ENCODE measurements around the gene HAUS8. TPM values are rescaled to one million over a fixed set of nuclear protein-coding genes. Genes with fewer than 3 reads are reported as not detected.
"Not testable (repeated sequence)": the region's sequence is repeated elsewhere in the genome, so short reads cannot be mapped to it uniquely, and the experiment has no call there.

HAUS8 gene
- total RNA-seq, 4 donors from 2014 or later: 3.0 to 5.8 (median 3.2) TPM

- Histone ChIP-seq H3K27ac (peak overlapping the region; percentile 70 to 94 (median 83)), H3K27me3 (no peaks in the 10 kb centered on the region), H3K9me3 (no peaks in the 10 kb centered on the region), H3K4me3 (peak overlapping the region in 1 of 4 donors; percentile 32), H3K4me1 (peaks cover 24 to 56% (median 27%) of the 10 kb centered on the region in 3 donors), H3K36me3 (peaks cover 0 to 50% (median 0%) of the 10 kb centered on the region in 3 donors)
- WGBS, 2 donors: 47 to 60% methylated on average over 3 to 4 of the region's 4 CpGs
- no peak for DNase-seq
- TF ChIP-seq POLR2A (IDR thresholded peaks at IDR 0.05) (no peak), CTCF (IDR thresholded peaks at IDR 0.05) (no peak)
- intact Hi-C loops (cut with DNase I): no loop called here
Measured at GRCh38 chr19:17108453-17108784, 33.2 kb upstream of the HAUS8 start.

GRCh38 chr19:17107546-17108452 lies 32.5 kb upstream of the HAUS8 start:
- 59 to 69% methylated on average over 7 to 10 of the region's 27 CpGs for whole genome bisulfite sequencing, 2 donors
- Histone ChIP-seq H3K4me1 (peaks cover 20 to 49% (median 21%) of the 10 kb centered on the region in 3 donors), H3K27ac (peak overlapping the region; percentile 70 to 94 (median 83)), H3K36me3 (peaks cover 0 to 56% (median 0%) of the 10 kb centered on the region in 3 donors), H3K27me3 (no peaks in the 10 kb centered on the region), H3K4me3 (peak overlapping the region in 1 of 4 donors; percentile 32), H3K9me3 (peaks cover 0 to 3% (median 0%) of the 10 kb centered on the region in 3 donors)
- TF ChIP-seq POLR2A (IDR thresholded peaks at IDR 0.05) (peak in 1 of 4 donors; percentile 25), CTCF (IDR thresholded peaks at IDR 0.05) (peak in 1 of 6 experiments; percentile 10)
- no peak for DNase-seq
- intact Hi-C loops (cut with DNase I): no loop called here

GRCh38 chr19:17106964-17107363 lies 31.7 kb upstream of the HAUS8 start:
- Histone ChIP-seq H3K36me3 (peaks cover 6 to 64% (median 7%) of the 10 kb centered on the region in 3 donors), H3K4me1 (peaks cover 17 to 41% (median 21%) of the 10 kb centered on the region in 3 donors), H3K27ac (peak overlapping the region; percentile 70 to 94 (median 83))
- DNase-seq; intact Hi-C loops (cut with DNase I); H3K9me3 ChIP-seq; H3K27me3 ChIP-seq; H3K4me3 ChIP-seq: not testable (repeated sequence)
- WGBS, 2 donors: 85 to 87% methylated on average over 4 of the region's 4 CpGs

GRCh38 chr19:17105556-17105955 lies 30.3 kb upstream of the HAUS8 start:
- Histone ChIP-seq H3K4me1 (peaks cover 17 to 35% (median 21%) of the 10 kb centered on the region in 3 donors), H3K4me3 (no peak overlapping the region), H3K27me3 (no peaks in the 10 kb centered on the region), H3K36me3 (peaks cover 6 to 71% (median 14%) of the 10 kb centered on the region in 3 donors), H3K27ac (peak overlapping the region in 1 of 4 donors; percentile 21), H3K9me3 (peaks cover 0 to 3% (median 0%) of the 10 kb centered on the region in 3 donors)
- intact Hi-C loops (cut with DNase I): no loop called here
- 62 to 80% methylated on average over 3 of the region's 3 CpGs for WGBS, 2 donors
- DNase-seq: no peak
- no peak for TF ChIP-seq POLR2A (IDR thresholded peaks at IDR 0.05)
- TF ChIP-seq CTCF (IDR thresholded peaks at IDR 0.05): no peak

- H3K4me3 ChIP-seq: no peak overlapping the region
- intact Hi-C loops (cut with DNase I): no loop called here
- H3K27me3 ChIP-seq: no peaks in the 10 kb centered on the region
- TF ChIP-seq CTCF (IDR thresholded peaks at IDR 0.05) (no peak), POLR2A (IDR thresholded peaks at IDR 0.05) (no peak)
- no peak overlapping the region for H3K27ac ChIP-seq
- H3K4me1 ChIP-seq: peaks cover 17 to 27% (median 21%) of the 10 kb centered on the region in 3 donors
- H3K9me3 ChIP-seq: peaks cover 0 to 3% (median 0%) of the 10 kb centered on the region in 3 donors
- no peak for DNase-seq
- 76 to 77% methylated on average over 7 of the region's 7 CpGs for WGBS, 2 donors
- H3K36me3 ChIP-seq: peaks cover 6 to 62% (median 14%) of the 10 kb centered on the region in 3 donors
Measured at GRCh38 chr19:17104679-17105078, 29.4 kb upstream of the HAUS8 start.
